Left cardiac atrium (tissue), 4 donors: ENCODE results near the gene CLIC5. TPM values are rescaled to one million over a fixed set of nuclear protein-coding genes. Genes with fewer than 3 reads are reported as not detected.

Experiments used
- ATAC-seq, 2 donors: fragments of 200-7000 bp; cut with Tn5 transposase; one replicate each; pipeline ENCODE4 v1.9.1; 2020; ENCODE audit warnings: mild to moderate bottlenecking in 2 of 2, moderate library complexity in 2 of 2
- DNase-seq: peaks from one replicate; pipeline ENCODE4 v3.0.0-alpha.2; 2020
- intact Hi-C, 2 donors: fragments of 100-400 bp; cut with DNase I; formaldehyde crosslinking; loops; one replicate each; pipeline versions ENCODE4 v1.14.1 to v1.15.1; 2022 to 2023
- total RNA-seq, 2 donors: library from RNA; stranded (reverse); fragmentation: NEBNext Ultra II Directional; extraction: Animal tissue kit (Norgen Biotek cat#: 25700); gene quantifications; one replicate each; pipeline ENCODE4 v1.2.1, GENCODE V29; 2021
- donor health status: DM: no; HTN: yes; CAD: no.
- donor health status: DM: no; HTN: yes; CAD: no; lungs with severe emphysema.
- donor health status: DM: yes; HTN: yes; CAD: no.
- donor health status: Dilated cardiomyopathy.

Gene CLIC5
- total RNA-seq, 2 donors from 2014 or later: 92.1 to 109 TPM

DNA sequence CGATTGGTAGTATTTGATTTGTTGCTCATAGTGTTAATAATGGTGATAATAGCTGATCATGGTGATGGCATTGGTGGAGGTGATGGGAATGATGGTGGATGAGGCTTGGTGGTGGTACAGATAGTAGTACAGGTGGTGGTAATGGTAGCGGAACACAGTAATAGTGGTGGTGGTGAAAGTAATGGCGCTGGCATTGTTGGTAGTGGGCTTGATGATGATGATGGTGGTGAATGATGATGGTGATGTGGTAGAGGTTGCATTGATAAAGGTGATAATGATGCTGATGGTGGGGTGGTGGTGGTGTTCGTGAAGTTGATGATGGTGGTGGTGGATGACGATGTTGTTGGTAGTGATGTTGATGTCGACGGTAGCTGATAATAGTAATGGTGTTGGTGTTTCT, 24.6 kb upstream of the CLIC5 start:
- intact Hi-C loops: no loop called here
- DNase-seq (no peak), ATAC-seq (no peak)

DNA sequence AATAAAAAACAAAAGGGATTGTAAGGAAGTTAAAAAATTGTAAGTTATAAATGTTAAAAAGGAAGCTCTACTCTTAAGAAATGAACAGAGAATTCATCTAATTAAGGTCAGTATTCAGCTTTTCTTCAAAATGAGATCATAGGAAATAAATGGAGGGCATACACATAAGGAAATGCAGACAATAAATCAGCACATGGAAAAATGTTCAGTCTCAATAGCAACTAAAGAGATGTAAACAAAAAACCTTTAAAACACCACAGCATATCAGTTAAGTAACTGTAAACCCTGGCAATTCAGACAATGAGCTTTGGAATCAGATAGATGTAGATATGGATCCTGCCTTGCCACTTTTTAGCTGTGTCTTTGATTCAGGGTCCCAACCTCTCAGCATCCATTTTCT, 24.0 kb upstream of the CLIC5 start:
- ATAC-seq: no peak
- intact Hi-C loops: no loop called here
- DNase-seq: no peak

DNA sequence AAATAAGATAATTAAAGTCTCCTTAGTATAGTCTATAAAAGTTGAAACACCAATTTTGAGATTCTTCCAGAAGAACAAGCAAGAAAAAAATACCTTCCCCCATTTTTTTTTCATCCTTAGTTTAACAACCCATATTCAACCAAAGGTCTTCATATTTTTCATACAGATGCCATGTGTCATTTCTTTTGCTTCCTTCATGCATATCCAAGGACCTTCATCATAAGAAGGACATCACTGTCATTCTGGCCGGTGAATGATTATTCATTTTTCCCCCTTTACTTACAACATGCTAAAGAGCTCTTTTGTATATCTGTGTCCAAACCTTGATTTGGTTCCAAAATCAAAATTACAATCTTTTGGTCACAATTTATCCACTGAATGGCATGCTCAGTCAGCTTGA, 21.3 kb upstream of the CLIC5 start:
- intact Hi-C loops: no loop called here
- no peak for DNase-seq
- no peak for ATAC-seq

DNA sequence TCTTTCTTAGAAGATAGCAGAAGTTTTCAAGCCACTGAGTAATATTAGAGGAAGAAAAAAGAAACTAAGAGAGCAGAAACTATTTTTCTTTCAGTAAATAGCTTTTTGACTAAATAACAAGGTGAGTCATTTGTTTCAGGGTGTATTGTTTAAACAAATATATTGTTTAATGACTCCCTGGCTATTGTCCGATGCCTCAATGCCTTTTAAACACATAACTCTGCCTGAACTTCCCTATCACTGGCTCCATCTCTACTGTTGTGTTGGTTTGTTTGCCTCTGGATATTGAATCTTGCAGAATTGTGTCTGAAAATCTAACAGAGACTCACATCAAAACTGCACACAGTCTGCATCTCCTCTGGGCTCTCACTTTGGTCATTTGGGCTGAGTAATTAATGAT, 19.6 kb upstream of the CLIC5 start:
- no peak for ATAC-seq
- intact Hi-C loops: no loop called here
- no peak for DNase-seq

DNA sequence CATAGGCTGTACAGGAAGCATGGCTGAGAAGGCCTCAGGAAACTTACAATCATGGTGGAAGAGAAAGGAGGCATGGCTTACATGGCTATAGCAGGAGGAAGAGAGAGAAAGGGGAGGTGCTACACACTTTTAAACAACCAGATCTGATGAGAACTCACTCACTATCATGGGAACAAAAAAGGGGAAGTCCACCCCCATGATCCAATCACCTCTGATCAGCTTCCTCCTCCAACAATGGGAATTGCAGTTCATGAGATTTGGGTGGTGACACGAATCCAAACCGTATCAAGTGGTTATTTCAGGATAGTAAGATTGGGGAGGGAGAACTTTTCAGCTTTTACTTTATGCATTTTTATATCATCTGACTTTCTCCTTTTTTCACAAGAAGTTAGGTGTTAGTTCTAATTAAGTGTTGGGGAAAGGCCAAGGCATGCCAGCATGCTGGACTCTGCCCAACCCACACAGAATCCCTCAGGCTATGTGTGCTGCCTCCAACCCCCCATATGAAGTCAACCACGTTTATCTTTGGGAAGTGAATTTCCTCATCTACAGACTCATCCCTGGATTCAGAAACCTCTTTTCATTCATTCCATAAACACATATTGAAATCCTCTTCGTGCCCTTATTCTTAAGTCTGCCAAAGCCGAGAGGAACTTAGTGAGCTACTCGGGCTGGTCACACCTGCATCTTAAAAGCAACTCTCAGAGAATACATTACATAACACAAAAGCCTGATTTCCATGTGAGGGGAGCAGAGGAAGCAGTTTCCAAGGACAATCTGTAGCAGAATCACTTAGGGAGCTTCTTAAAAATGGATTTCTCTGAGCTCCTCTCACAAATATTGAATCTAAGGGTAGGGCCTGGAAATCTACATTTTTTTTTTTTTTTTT, 16.7 kb upstream of the CLIC5 start:
- intact Hi-C loops: no loop called here
- ATAC-seq (peak in 1 of 2 donors; percentile 82), DNase-seq (no peak)

DNA sequence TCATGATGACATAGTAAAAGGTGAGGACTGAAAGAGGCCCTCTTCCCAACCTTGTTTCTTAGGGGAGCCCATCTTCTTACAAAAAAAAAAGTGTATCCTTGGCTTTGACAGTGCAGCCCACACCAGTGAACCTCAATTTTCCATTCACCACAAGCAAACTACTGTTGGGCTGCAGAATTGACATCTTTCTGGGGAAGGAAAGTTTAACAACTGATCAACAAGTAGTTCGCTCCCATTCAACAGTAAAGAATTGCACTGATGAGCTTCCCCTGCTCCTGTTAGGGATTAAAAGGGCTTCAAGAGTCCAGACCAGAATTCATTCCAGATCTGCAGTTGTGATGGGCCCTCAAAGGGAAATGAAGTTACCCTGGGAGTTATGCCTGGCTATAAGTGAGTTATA, 13.9 kb upstream of the CLIC5 start:
- intact Hi-C loops: no loop called here

DNA sequence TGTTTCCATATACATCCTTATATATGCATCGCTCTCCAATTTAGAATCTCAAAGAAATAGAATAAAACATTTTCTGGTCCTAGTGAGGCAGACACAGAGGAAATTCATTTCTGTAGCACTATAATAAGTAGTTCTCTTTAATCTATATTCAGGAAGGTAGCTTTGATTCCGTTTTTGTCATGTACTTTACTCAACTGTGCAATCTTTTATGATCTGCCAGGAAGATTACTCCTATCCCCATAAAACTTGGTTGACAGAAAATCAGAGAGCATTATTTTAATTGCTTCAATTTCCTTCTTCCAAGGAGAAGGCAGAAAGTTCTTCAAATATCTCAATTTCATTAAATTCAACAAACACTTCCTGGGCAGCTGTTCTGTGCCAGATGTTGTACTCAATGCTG, 10.6 kb upstream of the CLIC5 start:
- DNase-seq (no peak), ATAC-seq (no peak)
- intact Hi-C loops: no loop called here

More for the DNA sequence above, 13.9 kb upstream of the CLIC5 start:
- ATAC-seq: no peak
- DNase-seq: no peak

DNA sequence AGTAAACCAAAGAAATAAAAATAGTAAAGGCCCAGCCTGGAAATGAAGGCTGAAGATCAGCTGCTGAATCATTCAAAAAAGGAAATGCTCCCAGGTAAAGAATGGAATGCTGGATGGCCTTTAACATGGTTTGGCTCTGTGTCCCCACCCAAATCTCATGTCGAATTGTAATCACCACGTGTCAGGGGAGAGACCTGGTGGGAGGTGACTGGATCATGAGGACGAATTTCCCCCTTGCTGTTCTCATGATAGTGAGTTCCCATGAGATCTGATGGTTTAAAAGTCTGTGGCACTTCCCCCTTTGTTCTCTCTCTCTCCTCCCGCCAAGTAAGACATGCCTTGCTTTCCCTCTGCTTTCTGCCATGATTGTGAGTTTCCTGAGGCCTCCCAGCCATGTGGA, 9.9 kb upstream of the CLIC5 start:
- DNase-seq: no peak
- intact Hi-C loops: no loop called here
- ATAC-seq: no peak

DNA sequence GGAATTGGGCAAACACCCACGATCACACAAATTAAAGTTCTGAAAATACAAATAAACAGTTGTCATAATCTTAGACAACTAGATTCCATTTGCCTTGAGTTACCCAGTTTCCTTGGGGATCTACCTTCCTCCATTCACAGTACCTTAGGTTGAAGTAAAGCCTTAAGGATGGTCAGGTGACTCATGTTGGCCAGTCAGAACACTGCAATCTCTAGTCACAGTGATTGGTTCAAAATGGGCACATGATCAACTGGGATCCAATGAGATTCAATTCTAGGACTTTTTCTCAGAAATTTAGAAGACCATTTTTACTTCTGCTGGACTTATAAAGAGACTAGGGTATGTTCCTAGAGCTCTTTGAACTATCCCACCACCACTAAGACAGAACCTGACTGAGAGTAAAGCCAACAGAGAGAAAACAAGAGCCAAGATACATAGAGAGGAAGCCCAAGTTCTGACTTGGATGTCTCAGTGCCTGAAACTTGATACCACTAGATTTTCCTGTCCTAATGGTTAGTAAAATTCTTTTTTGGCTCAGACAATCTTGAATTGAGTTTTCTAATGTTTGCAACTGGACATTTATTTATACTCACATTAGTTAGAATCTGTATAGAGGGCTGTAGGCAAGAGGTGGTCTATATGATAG, 8.6 kb upstream of the CLIC5 start:
- DNase-seq (no peak), ATAC-seq (peak; percentile 20 to 43)
- intact Hi-C loops: no loop called here

DNA sequence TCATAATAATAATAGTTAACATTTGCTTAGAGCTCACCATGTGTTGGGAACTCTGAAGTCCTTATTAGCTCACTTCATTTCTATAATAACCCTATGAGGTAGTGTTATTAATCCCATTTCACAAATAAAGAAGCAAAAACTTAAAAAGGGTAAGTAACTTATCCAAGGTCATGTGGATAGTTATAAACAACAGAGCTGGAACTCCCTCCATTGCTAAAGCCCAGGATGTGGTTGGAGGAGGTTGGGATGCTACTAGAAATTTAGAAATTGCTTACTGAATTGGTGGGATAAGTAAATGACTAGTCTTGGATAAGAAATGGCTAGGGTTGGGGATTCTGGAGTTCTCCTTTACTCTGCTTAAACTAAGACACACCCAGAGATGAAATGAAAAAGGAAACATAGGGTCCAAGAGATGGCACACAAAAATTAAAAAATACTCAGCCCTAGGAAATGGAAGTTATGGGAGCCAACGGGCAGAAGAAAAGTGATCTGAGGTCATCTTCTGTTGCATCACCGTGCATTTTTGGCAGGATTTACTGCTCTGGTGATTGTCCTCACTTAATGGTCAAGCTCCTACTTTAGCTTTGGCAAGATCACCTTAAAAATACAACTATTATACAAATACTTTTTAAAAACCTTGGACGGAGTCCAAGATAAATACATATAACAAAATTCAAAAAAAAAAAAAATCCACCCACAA, 7.7 kb upstream of the CLIC5 start:
- no peak for DNase-seq
- peak; percentile 79 to 85 for ATAC-seq

DNA sequence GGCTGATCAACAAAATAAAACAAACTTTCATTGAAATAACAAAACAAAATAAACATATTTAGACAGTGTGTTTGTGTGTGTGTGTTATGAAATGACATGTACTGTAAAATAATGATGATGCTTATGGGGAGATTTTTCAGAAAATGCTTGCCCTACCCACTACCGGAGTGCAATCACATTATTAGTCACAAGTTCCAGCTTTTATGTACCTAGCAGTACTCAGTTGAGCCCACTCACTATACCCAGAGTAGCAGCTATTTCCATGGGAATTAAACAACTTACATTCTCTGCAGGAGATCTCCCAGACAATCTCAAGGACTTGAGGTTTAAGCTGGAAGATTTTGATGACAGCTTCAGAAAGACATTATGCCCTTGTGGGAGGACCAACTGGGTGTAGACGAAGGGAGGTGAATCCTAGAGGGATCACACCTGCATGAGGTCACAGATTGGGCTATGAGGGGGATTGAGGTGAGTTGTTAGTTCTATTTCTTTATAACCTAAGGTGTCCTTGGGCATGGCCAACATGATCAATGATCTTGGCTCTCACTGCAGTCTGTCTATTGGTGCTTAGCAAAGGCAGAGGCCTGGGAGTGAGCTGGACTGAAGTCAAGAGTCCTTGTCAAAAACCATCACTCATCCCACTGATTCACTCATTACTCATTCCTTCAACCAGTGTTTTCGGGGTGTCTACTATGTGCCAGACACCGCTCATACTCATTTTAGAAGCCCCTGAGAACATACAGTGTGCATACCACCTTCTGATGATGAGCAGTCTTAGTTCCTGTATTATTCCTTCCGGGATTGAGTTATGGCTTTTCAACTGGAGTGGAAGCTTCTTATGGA, 6.7 kb upstream of the CLIC5 start:
- DNase-seq (no peak), ATAC-seq (peak in 1 of 2 donors; percentile 39)
- intact Hi-C loops: no loop called here

More for the DNA sequence above, 7.7 kb upstream of the CLIC5 start:
- intact Hi-C loops: no loop called here

DNA sequence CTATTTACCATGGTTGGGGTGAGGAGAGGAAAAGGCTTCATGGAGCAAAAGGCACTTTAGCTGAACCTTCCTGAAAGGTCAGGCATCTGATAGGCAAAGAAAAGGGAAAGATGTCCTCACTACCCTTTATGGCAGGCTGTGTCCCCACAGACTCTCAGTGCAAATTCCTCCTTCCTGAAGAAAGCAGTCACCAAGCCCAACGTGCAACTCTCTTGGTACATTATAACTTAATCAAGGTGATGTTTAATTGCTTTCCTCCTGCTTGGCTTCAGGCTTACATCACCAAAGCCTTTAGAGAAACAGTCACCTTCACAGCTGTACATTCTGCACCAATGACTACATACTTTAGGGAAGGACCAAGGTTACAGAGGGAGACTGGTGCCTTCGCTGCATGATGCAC, 2.1 kb upstream of the CLIC5 start:
- ATAC-seq (no peak), DNase-seq (no peak)
- intact Hi-C loops: loop anchor here in 1 of 2 donors (10.0 kb wide), 1 partner anchor 53 kb away; no protein-coding TSS in a partner anchor

DNA sequence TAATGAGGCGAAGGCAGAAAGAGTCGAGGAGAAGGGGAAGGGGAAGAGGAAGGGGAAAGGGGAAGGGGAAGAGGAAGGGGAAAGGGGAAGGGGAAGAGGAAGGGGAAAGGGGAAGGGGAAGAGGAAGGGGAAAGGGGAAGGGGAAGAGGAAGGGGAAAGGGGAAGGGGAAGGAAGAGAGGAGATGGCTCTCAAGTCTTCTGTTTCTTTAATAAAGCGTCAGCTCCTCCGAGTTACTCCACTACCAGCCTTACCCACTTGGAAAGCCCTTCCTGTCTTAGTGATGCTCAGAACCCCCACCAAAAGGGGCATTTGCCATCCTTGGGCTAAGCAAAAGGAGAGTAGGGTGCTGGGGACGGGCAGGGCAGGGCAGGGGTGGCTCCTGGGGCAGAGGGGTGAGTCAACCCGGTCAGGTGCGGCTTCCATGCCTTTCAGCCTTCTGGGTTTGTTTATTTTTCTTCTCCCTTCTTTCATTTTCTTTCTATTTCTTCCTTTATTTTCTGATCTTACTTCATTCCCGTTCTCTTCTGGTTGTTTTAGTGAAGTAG, 476 bp upstream of the CLIC5 start:
- ATAC-seq (peak in 1 of 2 donors; percentile 9), DNase-seq (no peak)
- intact Hi-C loops: loop anchor here in 1 of 2 donors (10.0 kb wide), 1 partner anchor 51 kb away; no protein-coding TSS in a partner anchor

DNA sequence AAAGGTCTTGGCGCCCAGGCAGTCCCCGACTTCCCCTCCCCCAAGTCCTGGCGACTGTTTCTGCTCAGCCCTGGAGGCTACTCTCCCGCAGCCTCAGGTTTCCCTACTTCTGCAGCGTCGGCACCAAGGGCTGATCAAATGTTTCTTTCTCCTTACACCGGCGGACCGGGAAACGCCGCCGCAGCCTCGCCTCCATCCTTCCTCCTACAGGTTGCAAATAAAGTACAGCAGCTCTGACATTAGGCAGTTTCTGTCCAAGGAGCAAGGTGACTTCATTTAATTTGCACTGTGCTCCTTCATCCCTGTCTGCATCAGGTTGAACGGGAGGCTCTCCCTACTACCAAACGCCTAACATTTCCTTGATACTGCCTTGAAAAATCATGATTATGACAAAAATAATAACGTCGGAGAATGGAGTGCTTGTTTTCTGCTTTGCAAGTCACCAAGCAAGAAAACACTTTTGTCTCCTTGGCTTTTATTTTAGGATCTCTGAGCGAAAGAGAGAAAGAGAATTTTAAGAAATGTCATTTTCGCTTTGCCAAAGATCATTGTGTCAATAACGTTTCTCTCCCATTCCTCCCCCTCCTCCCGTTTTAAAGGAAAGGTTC, 1.0 kb downstream of the CLIC5 start:
- peak; percentile 30 to 31 for ATAC-seq
- peak; percentile 32 for DNase-seq
- intact Hi-C loops: loop anchor here in 1 of 2 donors (2.0 to 10.0 kb wide), 2 partner anchors 50 to 84 kb away; no protein-coding TSS in a partner anchor

DNA sequence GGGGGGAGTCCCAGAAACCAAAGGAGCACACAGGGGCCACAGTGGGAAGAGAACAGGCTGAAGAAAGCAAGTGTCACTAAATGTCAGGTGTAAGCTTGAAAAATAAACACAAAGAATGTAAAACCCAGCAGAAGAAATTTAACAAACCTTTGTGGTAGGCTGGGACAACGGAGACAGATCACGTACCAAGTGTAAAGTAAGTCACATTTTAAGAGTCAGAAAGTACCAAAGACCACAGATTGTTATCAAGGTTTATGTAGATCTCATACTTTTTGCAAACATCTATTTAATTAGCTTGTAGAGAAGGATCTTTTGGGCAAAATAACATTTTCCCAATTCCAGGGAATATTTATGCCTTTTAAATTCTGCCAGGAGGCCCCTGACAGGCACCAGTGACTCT, 1.6 kb downstream of the CLIC5 start:
- DNase-seq: no peak
- no peak for ATAC-seq
- intact Hi-C loops: loop anchor here in 1 of 2 donors (2.0 to 10.0 kb wide), 2 partner anchors 49 to 83 kb away; no protein-coding TSS in a partner anchor

DNA sequence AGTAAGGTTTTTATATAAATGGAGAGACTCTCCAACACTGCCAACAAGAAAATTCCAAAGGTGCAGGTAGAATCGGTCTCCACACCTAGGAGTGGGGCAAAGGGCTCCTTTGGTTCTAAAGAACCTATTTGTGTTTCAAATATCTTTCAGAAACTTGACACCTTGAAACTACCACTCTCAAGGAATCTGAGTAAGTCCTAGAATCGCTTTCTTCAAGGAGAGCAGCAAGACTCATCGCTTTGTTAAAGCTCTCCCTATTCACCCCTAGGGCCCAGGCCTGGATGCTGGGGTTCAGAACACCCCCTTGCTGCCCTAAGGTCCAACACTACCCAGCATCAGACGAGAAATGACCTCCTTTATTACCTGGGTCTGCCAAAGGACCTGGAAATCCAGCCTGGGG, 2.0 kb downstream of the CLIC5 start:
- no peak for ATAC-seq
- no peak for DNase-seq
- intact Hi-C loops: loop anchor here in 1 of 2 donors (2.0 to 10.0 kb wide), 2 partner anchors 49 to 83 kb away; no protein-coding TSS in a partner anchor

DNA sequence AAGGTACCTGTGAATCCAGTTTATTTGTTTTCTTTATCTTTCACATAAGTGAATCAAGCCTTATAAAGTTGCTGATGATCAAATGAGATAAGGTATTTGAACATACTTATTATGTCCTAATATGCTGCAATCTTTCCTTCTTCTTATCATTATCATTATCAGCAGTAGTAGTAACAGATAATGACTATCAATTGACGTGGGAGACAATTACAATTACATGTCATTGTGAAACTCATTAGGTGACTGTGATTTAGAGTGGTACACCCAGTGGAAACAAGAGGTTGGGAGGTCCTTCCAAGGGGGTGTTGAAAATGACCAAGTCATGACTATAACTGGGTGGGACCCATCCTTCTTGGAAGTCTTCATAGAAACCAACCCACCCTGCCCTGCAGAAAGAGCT, 2.8 kb downstream of the CLIC5 start:
- no peak for ATAC-seq
- intact Hi-C loops: loop anchor here in 1 of 2 donors (10.0 kb wide), 1 partner anchor 48 kb away; no protein-coding TSS in a partner anchor

More for the DNA sequence above, 2.8 kb downstream of the CLIC5 start:
- no peak for DNase-seq
